Activated naive CD4-positive, alpha-beta T cell treated with anti-CD3 and anti-CD28 coated beads for 36 hours (primary cell): Measurements from ENCODE around the gene CCDC187. TPM values are rescaled to one million over a fixed set of nuclear protein-coding genes. Genes with fewer than 3 reads are reported as not detected.

ENCODE experiments used
- CTCF ChIA-PET: fragments of 350-600 bp; sonication (Branson Sonifier 250); formaldehyde crosslinking; loops from one replicate; lab custom pipeline; 2021; ENCODE audit warnings: antibody characterized with exemption; lab: Charles Lee
- DNase-seq: peaks from one replicate; pipeline ENCODE4 v3.0.0-alpha.2; 2020
- H3K27ac Mint-ChIP-seq: one replicate; pipeline ENCODE4 v1.8.0; 2021; ENCODE audit warnings: mild to moderate bottlenecking, mixed read lengths
- H3K27me3 Mint-ChIP-seq: one replicate; pipeline ENCODE4 v1.8.0; 2021; ENCODE audit warnings: low read depth, mixed read lengths
- H3K36me3 Mint-ChIP-seq: one replicate; pipeline ENCODE4 v1.8.0; 2021; ENCODE audit warnings: low read depth, mixed read lengths
- H3K4me1 Mint-ChIP-seq: one replicate; pipeline ENCODE4 v1.8.0; 2021; ENCODE audit warnings: low read depth, mixed read lengths
- H3K4me3 Mint-ChIP-seq: one replicate; pipeline ENCODE4 v1.8.0; 2021; ENCODE audit warnings: mild to moderate bottlenecking, moderate library complexity, mixed read lengths
- H3K9me3 Mint-ChIP-seq: one replicate; pipeline ENCODE4 v1.8.0; 2021; ENCODE audit warnings: mixed read lengths
- intact Hi-C: fragments of 100-400 bp; cut with micrococcal nuclease; formaldehyde crosslinking; loops from one replicate; pipeline ENCODE4 v1.15.1; 2023
- total RNA-seq, 2 experiments: library from RNA; stranded (reverse); gene quantifications; one replicate each; pipeline ENCODE4 v1.2.3, GENCODE V29; 2021

CCDC187 gene
- total RNA-seq, 2 experiments from 2014 or later = not detected

DNA sequence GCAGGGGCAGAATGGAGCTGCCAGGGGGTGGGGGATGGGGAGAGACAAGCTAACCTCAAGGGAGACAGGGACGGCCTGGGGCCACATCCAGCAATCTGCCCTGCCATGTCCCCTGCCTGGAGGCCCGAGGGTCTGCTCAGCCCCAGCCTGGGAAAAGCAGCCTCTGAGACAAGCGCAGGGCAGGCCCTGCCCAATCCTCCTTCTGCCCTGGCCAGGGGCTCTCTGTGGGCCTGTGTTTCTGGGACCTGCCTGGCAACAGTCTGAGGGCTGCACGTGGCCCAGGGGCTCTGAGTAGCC, 44.4 kb downstream of the CCDC187 start:
- H3K9me3 Mint-ChIP-seq = no peaks in the 10 kb centered on the region
- H3K36me3 Mint-ChIP-seq = no peaks in the 10 kb centered on the region
- no peaks in the 10 kb centered on the region for H3K27me3 Mint-ChIP-seq
- no peak overlapping the region for H3K4me3 Mint-ChIP-seq
- DNase-seq = no peak
- no peak overlapping the region for H3K27ac Mint-ChIP-seq
- intact Hi-C loops = no loop called here
- CTCF ChIA-PET = no interaction called here
- H3K4me1 Mint-ChIP-seq = no peaks in the 10 kb centered on the region

DNA sequence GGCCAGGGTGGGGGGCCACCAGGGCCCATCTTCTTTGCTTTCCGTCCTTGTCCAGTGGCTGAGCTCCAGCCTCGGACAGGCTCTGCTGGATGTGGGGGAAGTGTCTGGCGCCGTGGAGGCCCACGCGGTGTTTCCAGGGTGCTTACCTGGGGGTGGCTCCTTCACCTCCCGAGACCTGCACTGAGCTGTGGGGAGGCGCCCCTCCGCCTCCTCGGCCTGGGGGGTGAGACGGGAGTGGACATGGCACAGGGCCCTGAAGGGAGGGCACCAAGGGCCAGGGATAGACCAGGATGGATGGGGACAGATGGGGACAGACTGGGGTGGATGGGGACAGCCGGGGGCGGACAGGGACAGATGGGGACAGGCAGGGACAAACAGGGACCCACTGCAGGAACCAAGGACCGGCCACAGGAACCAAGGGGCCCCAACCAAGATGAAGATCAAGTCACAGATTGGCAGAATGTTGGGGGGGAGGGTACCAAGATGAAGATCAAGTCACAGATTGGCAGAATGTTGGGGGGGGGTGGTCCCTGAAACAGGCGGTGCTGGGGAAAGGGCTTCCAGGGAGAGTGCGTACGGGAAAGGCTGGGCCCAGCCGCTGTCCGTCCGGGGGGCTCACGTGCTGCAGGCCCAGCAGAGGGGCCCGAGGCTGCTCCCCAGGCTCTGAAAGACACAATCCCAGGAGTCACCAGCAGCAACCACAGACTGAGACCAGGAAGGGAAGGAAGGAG, 44.9 kb downstream of the CCDC187 start:
- CTCF ChIA-PET = no interaction called here
- Mint-ChIP-seq H3K9me3 (no peaks in the 10 kb centered on the region), H3K4me1 (no peaks in the 10 kb centered on the region), H3K4me3 (no peak overlapping the region), H3K27me3 (no peaks in the 10 kb centered on the region), H3K27ac (no peak overlapping the region), H3K36me3 (no peaks in the 10 kb centered on the region)
- DNase-seq = no peak
- intact Hi-C loops = no loop called here

DNA sequence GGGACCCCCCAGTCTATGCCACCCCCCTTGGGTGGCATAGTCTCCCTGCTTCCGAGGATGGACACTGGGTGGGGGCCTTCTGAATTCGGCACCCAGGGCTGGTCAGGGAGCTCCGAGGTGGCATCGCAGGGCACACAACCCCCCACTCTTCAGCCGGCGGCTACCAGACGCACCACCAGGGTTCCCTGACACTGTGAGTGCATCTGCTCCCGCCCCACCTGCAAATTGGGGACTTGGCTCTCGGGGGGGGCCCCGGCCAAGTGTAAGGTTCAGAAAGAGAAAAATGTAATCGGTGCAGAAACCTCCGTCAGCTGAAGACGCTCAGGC, 45.6 kb downstream of the CCDC187 start:
- H3K4me3 Mint-ChIP-seq = no peak overlapping the region
- no peaks in the 10 kb centered on the region for H3K4me1 Mint-ChIP-seq
- no peak for DNase-seq
- no peaks in the 10 kb centered on the region for H3K9me3 Mint-ChIP-seq
- no peak overlapping the region for H3K27ac Mint-ChIP-seq
- no peaks in the 10 kb centered on the region for H3K36me3 Mint-ChIP-seq
- no peaks in the 10 kb centered on the region for H3K27me3 Mint-ChIP-seq
- CTCF ChIA-PET = no interaction called here
- intact Hi-C loops = no loop called here

DNA sequence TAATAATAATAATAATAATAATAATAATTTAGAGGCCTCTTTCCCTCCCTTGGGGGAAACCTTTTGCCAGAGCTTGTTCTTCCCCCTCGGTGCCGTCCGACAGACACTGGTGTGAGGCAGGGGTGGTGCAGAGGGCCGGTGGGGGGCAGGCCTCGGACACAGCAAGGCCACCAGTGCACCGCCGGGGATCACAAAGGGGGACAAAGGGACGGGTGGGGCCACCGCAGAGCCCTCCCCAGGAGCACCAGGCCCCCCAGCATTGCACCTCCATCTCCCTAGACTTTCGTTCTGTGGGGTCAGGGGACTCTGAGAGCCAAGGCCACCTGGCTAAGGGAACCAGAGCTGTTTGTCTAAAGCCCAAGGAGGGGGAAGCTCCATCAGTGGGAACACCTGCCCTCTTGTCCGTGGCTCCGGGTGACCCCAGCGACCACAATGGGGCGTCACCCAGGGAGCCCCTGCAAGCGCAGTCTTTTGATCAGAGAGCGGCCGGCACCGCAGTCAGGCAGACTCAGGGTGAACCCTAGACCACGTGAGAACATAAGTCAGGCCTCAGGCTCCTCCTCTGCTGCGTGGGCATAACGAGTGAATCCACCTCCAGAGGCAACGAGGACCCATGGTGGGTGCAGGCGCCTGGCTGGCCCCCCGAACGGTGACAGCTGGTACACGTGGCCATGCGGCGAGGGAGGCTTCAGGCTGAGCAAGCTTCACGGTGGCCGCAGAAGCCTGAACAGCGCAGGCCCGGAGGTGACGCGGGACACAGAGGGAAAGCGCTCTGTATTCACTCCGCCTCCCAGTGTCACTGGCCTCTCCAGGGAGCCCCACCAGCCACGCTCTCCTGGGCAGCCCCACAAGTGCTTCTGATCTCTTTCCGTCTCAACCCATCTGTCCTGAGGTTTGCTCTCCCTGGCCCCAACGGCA, 46.3 kb downstream of the CCDC187 start:
- no peaks in the 10 kb centered on the region for H3K27me3 Mint-ChIP-seq
- DNase-seq = no peak
- H3K4me3 Mint-ChIP-seq = no peak overlapping the region
- intact Hi-C loops = no loop called here
- no peaks in the 10 kb centered on the region for H3K36me3 Mint-ChIP-seq
- CTCF ChIA-PET = no interaction called here
- no peaks in the 10 kb centered on the region for H3K9me3 Mint-ChIP-seq
- no peak overlapping the region for H3K27ac Mint-ChIP-seq
- H3K4me1 Mint-ChIP-seq = no peaks in the 10 kb centered on the region

DNA sequence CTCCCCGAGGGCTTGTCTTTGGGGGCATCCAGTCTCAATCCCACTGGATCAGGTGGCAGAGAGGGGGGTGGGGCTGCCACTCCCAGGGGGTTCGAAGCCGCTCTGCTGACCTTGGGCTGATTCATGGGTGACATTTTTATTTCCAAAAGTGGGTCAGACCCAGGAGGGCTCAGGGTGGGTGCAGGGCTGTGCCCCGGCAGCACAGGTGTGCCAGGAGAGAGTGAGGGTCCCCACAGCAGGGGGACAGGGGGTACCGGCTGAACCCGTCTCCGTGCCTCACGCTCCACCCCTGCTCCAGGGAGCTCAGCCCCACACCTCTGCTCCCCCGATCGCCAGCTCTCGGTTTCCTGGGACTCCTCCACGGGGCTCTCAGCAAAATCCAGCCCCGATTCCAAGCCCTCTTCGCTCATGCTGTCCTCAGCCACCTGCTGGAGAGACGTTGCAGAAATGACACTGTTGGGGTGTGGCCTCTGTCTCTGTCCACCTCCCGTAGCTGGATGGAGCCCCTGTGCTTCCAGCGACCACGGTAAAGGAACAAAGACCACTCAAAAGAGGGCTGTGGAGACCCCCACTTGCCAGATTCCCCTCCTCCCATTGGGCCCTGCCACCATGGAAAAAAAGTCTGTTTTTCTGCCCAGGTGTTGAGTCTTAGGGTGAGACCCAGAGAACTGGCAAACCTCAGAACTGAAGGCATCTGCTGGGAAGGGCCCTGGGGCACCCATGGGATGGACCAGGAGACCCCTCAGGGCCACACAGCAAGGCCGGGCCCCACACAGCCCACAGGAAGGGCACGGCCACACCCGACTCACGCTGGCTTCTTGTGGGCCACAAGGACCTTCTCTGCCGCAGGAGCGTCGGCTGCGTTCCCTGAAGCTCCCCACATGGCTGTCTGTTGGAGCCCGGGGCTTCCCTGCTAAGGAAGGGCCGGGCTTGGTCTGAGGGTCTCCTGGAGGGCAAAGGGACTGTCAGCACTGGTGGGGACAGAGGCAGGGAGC, 47.7 kb downstream of the CCDC187 start:
- H3K9me3 Mint-ChIP-seq = no peaks in the 10 kb centered on the region
- intact Hi-C loops = no loop called here

DNA sequence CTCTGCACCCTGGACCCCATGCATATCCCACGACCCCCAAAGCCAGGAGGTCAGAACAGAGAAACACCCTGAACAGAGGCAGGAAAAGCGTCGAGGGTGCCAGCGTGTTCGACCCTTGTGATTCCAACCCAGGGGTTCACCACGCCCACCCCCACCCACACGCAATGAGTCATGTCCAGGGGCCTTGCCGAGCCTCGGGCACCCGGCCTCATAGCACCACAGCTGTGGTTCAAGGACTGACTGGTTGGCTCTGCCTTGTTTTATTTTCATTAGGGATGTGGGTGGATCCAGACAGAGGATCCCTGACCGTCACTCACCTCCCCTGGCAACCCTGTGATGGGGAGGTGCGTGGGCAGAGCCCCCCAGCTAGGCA, 48.7 kb downstream of the CCDC187 start:
- intact Hi-C loops = no loop called here
- no peak for DNase-seq
- H3K27ac Mint-ChIP-seq = no peak overlapping the region
- no peaks in the 10 kb centered on the region for H3K9me3 Mint-ChIP-seq
- CTCF ChIA-PET = no interaction called here
- H3K27me3 Mint-ChIP-seq = no peaks in the 10 kb centered on the region
- no peaks in the 10 kb centered on the region for H3K4me1 Mint-ChIP-seq
- no peaks in the 10 kb centered on the region for H3K36me3 Mint-ChIP-seq
- H3K4me3 Mint-ChIP-seq = no peak overlapping the region

More for the DNA sequence above, 47.7 kb downstream of the CCDC187 start:
- Mint-ChIP-seq H3K36me3 (no peaks in the 10 kb centered on the region), H3K27me3 (no peaks in the 10 kb centered on the region), H3K27ac (no peak overlapping the region), H3K4me1 (no peaks in the 10 kb centered on the region), H3K4me3 (no peak overlapping the region)
- no peak for DNase-seq
- CTCF ChIA-PET = no interaction called here

DNA sequence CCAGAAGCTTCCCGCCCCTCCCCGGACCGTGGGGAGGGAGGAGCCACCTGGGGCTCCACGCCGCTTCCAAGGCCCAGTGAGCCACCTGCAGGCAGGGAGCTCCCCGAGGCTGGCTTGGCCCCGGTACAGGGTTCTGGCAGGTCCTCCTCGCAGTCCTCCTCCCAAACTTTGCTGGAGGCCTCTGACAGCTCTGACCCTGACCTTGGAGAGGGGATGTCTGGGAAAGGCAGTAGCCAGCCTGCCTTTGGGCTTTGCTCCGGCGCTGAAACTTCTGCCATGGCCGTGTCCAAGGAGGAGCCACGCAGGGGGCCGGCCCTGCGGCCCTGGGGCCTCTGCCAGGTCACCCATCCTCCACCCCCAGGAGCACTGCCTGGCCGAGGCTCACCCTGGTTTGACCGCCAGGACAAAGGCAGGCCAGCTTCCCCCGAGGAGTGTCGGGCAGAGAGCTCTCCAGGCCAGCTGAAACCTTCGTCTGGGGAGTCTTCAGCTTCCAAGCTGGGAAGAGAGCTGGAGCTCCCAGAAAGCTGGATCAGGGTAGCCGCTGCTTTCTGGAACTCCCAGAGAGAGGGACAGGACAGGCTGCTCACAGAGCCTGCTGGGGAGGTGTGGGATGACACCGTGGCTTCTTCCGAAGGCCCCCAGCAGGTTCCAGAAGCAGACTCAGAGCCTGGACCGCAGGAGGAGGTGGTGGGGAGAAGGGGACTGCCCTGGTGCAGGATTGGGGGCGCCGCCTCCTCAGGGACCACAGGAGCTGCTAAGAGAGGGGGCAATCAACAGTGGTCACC, 49.3 kb downstream of the CCDC187 start:
- DNase-seq = no peak
- no peaks in the 10 kb centered on the region for H3K36me3 Mint-ChIP-seq
- no peaks in the 10 kb centered on the region for H3K27me3 Mint-ChIP-seq
- CTCF ChIA-PET = no interaction called here
- no peak overlapping the region for H3K27ac Mint-ChIP-seq
- H3K4me1 Mint-ChIP-seq = no peaks in the 10 kb centered on the region
- H3K9me3 Mint-ChIP-seq = no peaks in the 10 kb centered on the region
- intact Hi-C loops = no loop called here
- no peak overlapping the region for H3K4me3 Mint-ChIP-seq

DNA sequence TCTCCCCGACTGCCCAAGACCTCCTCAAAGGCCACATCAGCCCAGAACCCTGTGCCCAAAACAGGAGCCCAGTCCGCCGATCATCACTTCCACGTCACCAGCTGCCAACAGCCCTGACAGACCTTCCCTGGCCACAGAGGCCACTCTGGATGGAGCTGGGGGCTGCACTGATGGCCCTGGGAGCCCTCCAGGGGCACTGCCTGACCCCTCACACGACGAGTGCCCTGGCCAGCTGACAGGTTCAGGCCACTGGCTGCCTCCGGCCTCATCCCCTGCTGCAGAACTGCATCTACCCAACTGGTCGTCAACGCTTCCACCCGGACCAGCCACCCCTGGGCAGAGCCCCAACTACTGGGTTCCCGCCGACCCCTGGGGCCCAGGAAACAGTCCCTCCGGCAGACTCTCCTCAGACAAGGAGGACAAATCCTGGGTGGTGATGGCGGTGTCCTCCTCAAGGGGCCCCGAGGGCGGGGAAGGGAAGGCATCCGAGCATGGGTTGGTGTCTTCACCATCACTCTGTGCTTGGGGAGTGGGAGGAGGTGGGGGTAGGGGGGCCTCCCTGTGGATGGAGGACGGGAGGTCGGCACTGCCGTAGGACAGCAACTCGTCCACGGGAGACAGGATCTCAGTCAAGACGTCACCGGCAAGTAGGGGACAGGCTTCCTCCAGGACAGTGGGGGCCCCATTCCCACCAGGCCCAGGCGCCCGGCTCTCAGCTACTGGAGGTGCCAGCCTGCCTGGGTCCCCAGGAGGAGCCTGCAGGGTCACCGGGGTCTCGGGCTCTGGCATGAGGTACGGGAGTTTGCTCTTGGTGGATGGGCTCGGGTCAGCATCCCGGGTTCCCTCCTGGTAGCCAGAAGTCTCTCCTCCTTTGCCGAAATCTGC, 50.4 kb downstream of the CCDC187 start:
- H3K36me3 Mint-ChIP-seq = no peaks in the 10 kb centered on the region
- no peaks in the 10 kb centered on the region for H3K4me1 Mint-ChIP-seq
- H3K27me3 Mint-ChIP-seq = no peaks in the 10 kb centered on the region
- intact Hi-C loops = no loop called here
- no peak overlapping the region for H3K4me3 Mint-ChIP-seq
- H3K9me3 Mint-ChIP-seq = no peaks in the 10 kb centered on the region
- CTCF ChIA-PET = no interaction called here
- no peak for DNase-seq
- H3K27ac Mint-ChIP-seq = no peak overlapping the region

DNA sequence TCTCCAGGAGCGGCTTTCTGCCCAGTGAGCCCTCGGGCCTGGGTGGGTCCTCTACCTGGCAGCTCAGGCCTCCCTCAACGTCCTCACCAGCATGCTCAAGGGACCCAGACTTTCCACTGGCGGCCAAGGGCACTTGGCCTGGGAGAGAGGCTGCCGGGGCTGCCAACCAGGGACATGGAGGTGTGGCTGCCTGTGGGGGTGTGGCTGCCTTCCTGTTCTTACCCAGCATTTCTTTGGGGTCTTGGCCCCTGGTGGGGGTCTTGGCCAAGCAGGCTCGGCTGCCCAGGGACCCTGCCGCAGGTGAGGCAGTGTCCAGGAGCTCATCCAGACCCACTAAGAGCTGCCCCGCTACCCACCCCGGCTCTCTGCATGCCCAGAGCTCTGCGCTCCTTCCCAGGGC, 51.0 kb downstream of the CCDC187 start:
- intact Hi-C loops = no loop called here
- Mint-ChIP-seq H3K27me3 (no peaks in the 10 kb centered on the region), H3K4me1 (no peaks in the 10 kb centered on the region), H3K36me3 (no peaks in the 10 kb centered on the region), H3K4me3 (no peak overlapping the region), H3K9me3 (no peaks in the 10 kb centered on the region), H3K27ac (no peak overlapping the region)
- CTCF ChIA-PET = no interaction called here
- no peak for DNase-seq

DNA sequence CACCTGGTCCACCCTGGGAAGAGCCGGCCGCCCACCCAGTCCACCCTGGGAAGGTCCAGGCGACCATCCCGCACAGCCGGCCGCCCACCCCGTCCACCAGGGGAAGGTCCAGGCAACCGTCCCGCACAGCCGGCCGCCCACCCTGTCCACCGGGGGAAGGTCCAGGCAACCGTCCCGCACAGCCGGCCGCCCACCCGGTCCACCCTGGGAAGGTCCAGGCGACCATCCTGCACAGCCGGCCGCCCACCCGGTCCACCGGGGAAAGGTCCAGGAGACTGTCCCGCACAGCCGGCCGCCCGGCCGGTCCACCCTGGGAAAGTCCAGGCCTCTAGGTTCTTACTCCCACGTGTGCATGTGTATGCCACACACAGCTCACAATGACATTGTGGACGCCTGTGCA, 51.6 kb downstream of the CCDC187 start:
- no peaks in the 10 kb centered on the region for H3K36me3 Mint-ChIP-seq
- CTCF ChIA-PET = no interaction called here
- H3K4me3 Mint-ChIP-seq = no peak overlapping the region
- no peaks in the 10 kb centered on the region for H3K9me3 Mint-ChIP-seq
- H3K4me1 Mint-ChIP-seq = no peaks in the 10 kb centered on the region
- intact Hi-C loops = no loop called here
- DNase-seq = no peak
- H3K27ac Mint-ChIP-seq = no peak overlapping the region
- no peaks in the 10 kb centered on the region for H3K27me3 Mint-ChIP-seq
